Central memory CD8-positive, alpha-beta T cell (primary cell): ENCODE measurements around the gene WDR73.

Experiments
- ATAC-seq: fragments of 150-1000 bp; cut with Tn5 transposase; replicated peaks from 2 replicates; pipeline ENCODE4 v1.10.0; 2022; ENCODE audit warnings: mild to moderate bottlenecking, moderate FRiP score, moderate number of reproducible peaks; ENCODE audit not compliant: poor library complexity, severe bottlenecking; ENCODE audit errors: extremely low read depth
- DNase-seq, 2 donors: peaks; one replicate each; pipeline ENCODE4 v3.0.0; 2021; ENCODE audit warnings: low spot score in 2 of 2
- H3K27ac Mint-ChIP-seq: one replicate; pipeline ENCODE4 v1.8.0; 2022; ENCODE audit warnings: low read depth, mild to moderate bottlenecking, moderate library complexity, mixed read lengths
- H3K27me3 Mint-ChIP-seq: one replicate; pipeline ENCODE4 v1.8.0; 2022; ENCODE audit warnings: mixed read lengths
- H3K36me3 Mint-ChIP-seq: one replicate; pipeline ENCODE4 v1.8.0; 2022; ENCODE audit warnings: mild to moderate bottlenecking, moderate library complexity, mixed read lengths; ENCODE audit not compliant: insufficient read depth
- H3K4me1 Mint-ChIP-seq: one replicate; pipeline ENCODE4 v1.8.0; 2022; ENCODE audit warnings: mixed read lengths
- H3K4me3 Mint-ChIP-seq: one replicate; pipeline ENCODE4 v1.8.0; 2022; ENCODE audit warnings: mild to moderate bottlenecking, moderate library complexity, mixed read lengths
- H3K9me3 Mint-ChIP-seq: one replicate; pipeline ENCODE4 v1.8.0; 2022; ENCODE audit warnings: mixed read lengths

Gene WDR73

DNA sequence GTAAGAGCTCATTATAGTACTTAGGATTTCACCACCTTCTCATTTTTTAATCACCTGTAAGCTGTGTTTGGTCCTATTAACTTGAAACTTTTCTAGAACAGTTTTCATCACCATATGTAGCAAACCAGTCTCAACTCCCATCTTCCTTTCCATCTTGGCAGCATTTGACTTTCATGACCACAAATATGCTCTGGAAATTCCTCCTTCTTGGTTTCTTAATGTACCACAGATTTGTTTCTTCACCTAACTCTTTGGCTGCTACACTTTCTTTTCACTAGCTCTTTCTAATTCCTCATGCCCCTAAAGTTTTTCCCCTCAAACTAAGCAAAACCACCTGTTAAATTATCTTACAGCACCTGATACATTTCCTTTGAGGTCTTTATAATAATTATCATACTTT, 17.1 kb upstream of the WDR73 start:
- H3K27me3 Mint-ChIP-seq = no peaks in the 10 kb centered on the region
- H3K4me1 Mint-ChIP-seq = peaks cover 11% of the 10 kb centered on the region
- DNase-seq = no peak
- H3K9me3 Mint-ChIP-seq = no peaks in the 10 kb centered on the region
- peaks cover 26% of the 10 kb centered on the region for H3K36me3 Mint-ChIP-seq
- no peak overlapping the region for H3K4me3 Mint-ChIP-seq
- ATAC-seq = no peak
- peak overlapping the region; percentile 74 for H3K27ac Mint-ChIP-seq

DNA sequence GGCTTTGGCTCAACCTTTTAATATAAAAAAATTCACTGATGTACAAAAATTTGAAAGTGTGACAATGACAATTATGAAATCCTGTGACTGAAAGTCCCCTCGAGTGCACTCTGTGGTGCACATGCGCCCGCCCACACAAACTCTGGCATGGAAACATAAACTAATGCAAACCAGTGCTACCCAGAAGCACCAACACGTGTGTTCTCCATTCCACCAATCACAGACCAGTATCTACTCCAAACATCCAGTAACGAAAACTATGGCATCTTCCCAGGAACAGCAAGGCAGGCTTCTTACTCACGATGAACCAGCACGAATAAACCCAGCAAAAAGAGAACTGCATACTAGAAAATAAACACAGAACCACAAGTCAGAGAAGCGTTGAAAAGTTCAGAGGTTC, 15.6 kb upstream of the WDR73 start:
- ATAC-seq (no peak), DNase-seq (no peak)
- Mint-ChIP-seq H3K27me3 (no peaks in the 10 kb centered on the region), H3K4me3 (no peak overlapping the region), H3K9me3 (no peaks in the 10 kb centered on the region), H3K27ac (peak overlapping the region; percentile 83), H3K4me1 (peaks cover 11% of the 10 kb centered on the region), H3K36me3 (peaks cover 33% of the 10 kb centered on the region)

DNA sequence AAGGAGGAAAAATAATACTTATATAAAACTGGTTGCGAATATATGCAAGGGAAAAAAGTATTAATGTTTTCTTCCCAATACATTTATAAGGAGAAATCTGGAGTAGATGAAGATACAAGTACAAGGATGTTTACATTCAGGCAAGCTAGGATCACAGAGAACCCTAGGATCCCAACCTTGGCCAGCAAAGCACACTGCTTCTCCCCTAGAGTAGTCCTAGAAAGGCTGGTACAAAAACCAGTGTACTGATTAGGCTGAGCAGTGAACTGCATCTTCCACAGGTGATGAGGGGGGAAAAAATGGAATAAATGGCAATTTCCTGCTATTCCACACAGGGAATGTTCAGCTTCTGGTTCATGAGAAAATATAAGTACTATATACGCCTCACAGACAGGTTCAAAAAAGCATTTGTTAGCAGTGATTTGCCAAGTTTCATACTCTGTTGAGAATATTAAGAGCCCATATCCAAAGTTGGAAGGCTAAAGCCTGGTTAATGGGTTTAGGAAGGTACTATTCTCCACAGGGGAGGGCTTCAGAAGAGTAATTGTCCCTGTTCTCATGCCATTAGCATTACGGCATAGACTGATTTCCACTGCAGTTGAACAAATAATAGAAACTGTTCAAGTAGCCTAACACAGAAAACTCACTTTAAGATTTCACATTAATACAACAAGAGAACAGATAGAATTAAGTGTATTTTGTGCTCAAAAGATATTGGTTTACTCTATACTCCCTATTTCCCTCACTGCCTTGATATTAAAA, 14.3 kb upstream of the WDR73 start:
- no peak for ATAC-seq
- Mint-ChIP-seq H3K4me3 (no peak overlapping the region), H3K27me3 (no peaks in the 10 kb centered on the region), H3K9me3 (no peaks in the 10 kb centered on the region), H3K4me1 (peaks cover 11% of the 10 kb centered on the region), H3K36me3 (peaks cover 33% of the 10 kb centered on the region), H3K27ac (peak overlapping the region; percentile 16)
- DNase-seq = no peak

DNA sequence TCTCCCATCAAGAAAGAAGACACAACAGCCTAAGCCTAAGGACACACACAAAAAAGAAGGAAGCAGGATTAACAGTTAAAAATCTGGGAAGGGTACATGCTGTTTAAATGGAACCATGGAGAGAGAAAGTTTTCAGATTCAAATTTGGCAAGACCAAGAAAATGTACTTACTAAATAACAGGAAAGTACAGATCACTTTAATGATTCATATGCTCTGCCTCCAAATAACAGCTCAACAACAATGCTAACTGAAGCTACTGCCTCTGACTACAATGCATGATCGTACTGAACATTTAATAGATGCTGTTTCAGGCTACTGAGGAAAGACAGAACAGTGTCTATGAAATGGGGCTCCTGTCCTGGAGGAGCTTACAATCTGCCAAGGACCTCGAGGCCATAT, 12.3 kb upstream of the WDR73 start:
- no peak for DNase-seq
- H3K27ac Mint-ChIP-seq = peak overlapping the region; percentile 30
- H3K4me1 Mint-ChIP-seq = peaks cover 6% of the 10 kb centered on the region
- no peak overlapping the region for H3K4me3 Mint-ChIP-seq
- no peaks in the 10 kb centered on the region for H3K27me3 Mint-ChIP-seq
- no peaks in the 10 kb centered on the region for H3K9me3 Mint-ChIP-seq
- H3K36me3 Mint-ChIP-seq = peaks cover 28% of the 10 kb centered on the region
- no peak for ATAC-seq

DNA sequence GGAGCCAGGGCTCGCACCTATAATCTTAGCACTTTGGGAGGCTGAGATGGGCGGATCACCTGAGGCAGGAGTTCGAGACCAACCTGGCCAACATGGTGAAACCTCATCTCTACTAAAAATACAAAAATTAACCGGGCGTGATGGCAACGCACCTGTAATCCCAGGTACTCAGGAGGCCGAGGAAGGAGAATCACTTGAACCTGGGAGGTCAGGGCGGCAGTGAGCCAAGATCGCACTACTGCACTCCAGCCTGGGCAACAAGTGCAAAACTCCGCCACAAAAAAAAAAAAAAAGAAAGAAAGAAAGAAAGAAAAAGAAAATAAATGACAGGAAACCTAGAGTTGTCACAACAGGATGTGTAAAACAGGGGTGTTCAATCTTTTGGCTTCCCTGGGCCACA, 6.9 kb upstream of the WDR73 start:
- no peak for ATAC-seq
- no peak for DNase-seq
- H3K36me3 Mint-ChIP-seq = peaks cover 11% of the 10 kb centered on the region
- peaks cover 22% of the 10 kb centered on the region for H3K4me1 Mint-ChIP-seq
- H3K27me3 Mint-ChIP-seq = no peaks in the 10 kb centered on the region
- H3K27ac Mint-ChIP-seq = peak overlapping the region; percentile 44
- no peaks in the 10 kb centered on the region for H3K9me3 Mint-ChIP-seq
- no peak overlapping the region for H3K4me3 Mint-ChIP-seq

DNA sequence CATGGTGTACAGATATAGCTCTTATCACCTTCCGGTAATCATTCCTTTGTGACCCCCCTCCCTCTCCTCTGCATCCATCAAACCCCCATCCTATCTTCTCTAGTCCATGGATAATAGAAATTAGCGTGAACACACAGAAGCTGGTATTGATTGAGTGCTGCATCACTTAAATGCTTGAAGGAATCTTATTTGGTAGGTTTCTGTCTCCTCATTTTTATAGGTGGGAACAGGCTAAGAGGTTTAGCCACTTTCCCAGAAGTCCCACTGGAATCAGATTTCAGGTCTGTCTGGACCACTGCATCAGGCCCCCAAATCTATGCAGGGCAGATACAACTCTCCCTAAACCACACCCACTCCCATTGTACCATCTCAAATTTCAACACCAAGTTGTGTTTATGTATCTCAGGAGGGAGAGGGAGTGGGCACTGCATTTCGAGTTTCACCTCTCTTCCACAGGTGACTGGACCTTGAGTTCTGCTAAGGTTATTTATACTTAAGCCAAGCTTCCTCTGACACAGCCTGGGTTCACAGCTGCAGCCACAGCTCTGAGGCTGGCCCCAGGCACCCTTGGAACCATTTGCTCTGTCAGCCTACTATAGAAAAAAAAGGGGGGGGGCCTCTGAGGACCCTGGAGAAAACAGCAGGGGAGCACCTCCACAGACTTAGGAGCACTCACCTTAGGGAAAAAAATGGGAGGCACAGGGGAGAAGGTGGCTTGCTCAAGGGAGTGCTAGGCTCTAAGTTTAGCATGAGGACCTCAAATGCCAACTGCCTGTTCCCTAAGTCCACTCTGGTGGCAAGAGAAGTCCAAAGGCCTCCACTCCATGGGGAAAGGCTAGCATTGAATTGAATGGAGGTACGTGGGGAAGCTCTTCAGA, 6.1 kb upstream of the WDR73 start:
- H3K4me1 Mint-ChIP-seq = peaks cover 30% of the 10 kb centered on the region
- H3K4me3 Mint-ChIP-seq = no peak overlapping the region
- DNase-seq = no peak
- no peaks in the 10 kb centered on the region for H3K27me3 Mint-ChIP-seq
- H3K27ac Mint-ChIP-seq = no peak overlapping the region
- no peak for ATAC-seq
- H3K36me3 Mint-ChIP-seq = peaks cover 9% of the 10 kb centered on the region
- H3K9me3 Mint-ChIP-seq = no peaks in the 10 kb centered on the region

DNA sequence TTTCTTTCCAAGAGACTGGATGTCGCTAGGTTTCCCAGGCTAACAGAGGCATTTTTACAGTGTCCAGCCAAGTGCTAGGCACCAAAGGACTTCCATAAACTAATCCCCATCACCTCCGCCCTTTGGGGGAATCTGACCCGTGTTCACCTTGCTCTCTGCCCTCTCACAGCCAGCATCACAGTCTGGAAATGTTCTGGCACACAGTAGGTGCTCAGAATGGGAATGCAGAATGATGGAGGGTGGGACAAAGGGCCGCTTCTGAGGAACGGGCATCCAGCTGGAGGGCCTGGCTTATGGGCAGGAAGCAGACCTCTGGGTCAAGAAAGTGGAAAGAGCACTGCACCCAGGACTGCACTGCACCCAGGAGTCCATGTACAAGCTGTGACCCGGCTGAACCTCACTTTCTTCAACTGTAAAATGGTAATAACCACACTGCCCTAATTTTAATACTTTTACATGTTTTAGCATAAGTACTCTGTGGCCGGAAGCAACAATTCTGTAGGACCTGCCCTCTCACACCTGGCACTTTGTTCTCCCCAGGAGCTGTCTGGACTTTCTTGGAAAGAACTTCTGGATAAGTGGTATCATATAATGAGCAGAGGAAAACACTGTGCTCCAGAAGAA, 4.8 kb upstream of the WDR73 start:
- Mint-ChIP-seq H3K9me3 (no peaks in the 10 kb centered on the region), H3K27me3 (no peaks in the 10 kb centered on the region), H3K36me3 (peaks cover 10% of the 10 kb centered on the region), H3K4me1 (peaks cover 40% of the 10 kb centered on the region), H3K27ac (peak overlapping the region; percentile 62), H3K4me3 (peak overlapping the region; percentile 70)
- ATAC-seq (no peak), DNase-seq (no peak)

DNA sequence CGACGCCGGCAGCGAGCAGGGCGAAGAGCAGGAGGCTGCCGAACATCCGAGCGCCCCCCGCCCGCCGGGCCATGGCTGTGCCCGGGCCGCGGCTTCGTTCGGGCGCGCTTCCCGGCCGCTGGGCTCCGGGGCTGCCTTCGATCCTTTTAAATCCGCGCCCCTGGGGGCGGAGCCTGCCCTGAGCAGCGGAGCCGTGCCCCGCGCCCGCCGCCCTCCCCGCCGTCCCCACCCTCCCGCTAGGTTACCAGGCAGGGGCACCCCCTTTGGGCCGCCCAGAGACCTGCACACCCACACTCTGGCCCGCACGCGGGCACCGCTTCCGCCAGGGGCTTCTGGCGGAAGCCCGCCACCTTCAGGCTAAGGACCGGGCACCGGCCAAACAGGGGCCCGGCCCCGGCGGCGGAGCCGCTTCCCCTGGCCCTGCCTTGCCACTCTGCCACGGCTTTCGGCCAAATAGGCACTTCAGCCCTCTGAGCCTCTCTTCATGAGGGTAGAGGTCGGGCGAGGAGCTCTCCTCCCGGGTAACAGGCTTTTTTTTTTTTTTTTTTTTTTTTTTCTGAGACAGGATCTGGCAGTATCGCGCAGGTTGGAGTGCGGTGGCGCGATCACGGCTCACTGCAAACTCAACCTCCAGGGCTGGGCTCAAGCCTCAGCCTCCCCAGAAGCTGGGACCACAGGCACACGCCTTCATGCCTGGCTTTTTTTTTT, 4.2 kb upstream of the WDR73 start, which contains the start of gene NMB:
Gene NMB (minus strand): TSS at position 120 of the 708 bp plus-strand sequence. CDS start 47 bp downstream, at position 73.
- Mint-ChIP-seq H3K27me3 (no peaks in the 10 kb centered on the region), H3K4me1 (peaks cover 47% of the 10 kb centered on the region), H3K27ac (peak within 1 kb of the TSS; percentile 62), H3K9me3 (no peaks in the 10 kb centered on the region), H3K36me3 (peaks cover 10% of the 10 kb centered on the region), H3K4me3 (peak within 1 kb of the TSS; percentile 70)
- ATAC-seq = peak; percentile 66
- DNase-seq = peak; percentile 69 to 78

DNA sequence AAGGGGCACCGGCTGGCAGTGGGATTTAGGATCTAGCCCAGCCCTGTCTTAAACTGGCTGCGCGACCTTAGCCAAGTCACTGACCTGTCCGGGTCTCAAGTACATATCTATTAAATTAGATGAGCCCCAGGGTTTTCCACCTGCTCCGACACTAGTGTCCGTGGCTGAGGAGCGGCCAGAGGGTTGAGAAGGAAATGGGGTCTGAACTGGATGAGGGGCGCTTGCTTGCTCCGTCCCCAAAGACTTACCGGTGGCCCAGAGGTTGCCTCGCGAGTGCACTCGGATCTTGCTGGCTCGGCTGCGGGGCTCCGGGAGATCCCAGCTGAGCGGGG, 3.6 kb upstream of the WDR73 start:
- Mint-ChIP-seq H3K4me3 (peak overlapping the region; percentile 70), H3K4me1 (peaks cover 47% of the 10 kb centered on the region), H3K27me3 (no peaks in the 10 kb centered on the region), H3K27ac (no peak overlapping the region), H3K36me3 (peaks cover 10% of the 10 kb centered on the region), H3K9me3 (no peaks in the 10 kb centered on the region)
- ATAC-seq = no peak
- DNase-seq = no peak

DNA sequence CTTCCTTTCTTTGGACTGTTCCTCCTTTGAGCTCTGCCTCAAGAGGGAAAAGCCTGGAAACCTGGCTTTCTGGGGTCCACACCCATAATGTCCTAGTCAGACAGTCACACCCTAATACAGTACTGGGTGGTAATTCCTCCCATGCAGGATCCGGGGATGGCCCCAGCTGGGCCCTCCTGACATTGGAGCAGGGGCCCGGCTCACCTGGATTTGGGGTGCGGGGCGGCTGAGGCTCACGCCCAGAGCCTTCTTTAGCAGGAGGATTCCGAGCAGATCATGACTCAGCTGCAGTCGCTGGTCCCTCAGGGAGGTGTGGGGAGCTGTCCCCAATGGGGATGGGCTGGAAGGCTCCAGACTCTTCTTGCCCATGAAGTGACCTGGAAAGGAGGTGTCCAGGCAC, 2.9 kb upstream of the WDR73 start:
- Mint-ChIP-seq H3K36me3 (peaks cover 10% of the 10 kb centered on the region), H3K27me3 (no peaks in the 10 kb centered on the region), H3K27ac (no peak overlapping the region), H3K9me3 (no peaks in the 10 kb centered on the region), H3K4me3 (peak overlapping the region; percentile 70), H3K4me1 (peaks cover 47% of the 10 kb centered on the region)
- ATAC-seq = no peak
- no peak for DNase-seq

DNA sequence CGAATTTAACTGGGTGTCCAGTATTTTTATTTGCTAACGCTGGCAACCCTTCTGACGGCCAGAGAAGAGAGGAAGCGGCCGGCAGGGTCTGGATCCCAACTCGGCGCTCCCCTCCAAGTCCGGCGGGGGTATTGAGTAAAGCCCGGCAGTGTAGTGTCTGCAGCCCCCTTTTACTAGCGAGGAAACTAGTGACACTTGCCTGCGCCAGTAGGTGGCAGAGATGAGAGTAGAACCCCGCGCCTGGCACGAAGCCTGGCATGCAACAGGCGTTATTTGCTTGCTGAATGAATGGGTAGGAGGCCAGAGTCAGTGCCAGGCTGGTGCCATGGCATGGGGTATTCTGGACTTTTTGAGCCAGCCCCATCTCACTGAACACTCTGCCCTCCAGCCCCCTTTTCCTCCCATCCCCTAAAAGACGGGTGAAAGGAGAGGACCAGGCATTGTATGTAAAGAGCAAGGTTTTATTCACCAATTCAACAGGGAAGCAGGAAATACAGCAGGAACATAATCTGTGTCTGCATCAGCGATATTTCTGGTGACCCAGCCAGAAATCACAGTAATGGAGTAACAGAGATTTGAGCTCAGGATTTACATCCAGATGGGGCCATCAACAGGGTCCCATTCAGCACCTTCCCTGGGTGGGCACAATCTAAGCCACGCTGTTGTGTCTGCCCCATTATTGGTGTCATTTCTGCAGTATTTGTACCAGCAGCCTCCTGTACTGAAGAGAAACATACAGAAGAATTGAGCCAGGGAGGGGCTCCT, 788 bp upstream of the WDR73 start:
- peak; percentile 48 to 59 for DNase-seq
- Mint-ChIP-seq H3K36me3 (peaks cover 22% of the 10 kb centered on the region), H3K27ac (peak overlapping the region; percentile 92), H3K4me1 (peaks cover 51% of the 10 kb centered on the region), H3K9me3 (no peaks in the 10 kb centered on the region), H3K4me3 (peak overlapping the region; percentile 90), H3K27me3 (no peaks in the 10 kb centered on the region)
- peak; percentile 53 for ATAC-seq

DNA sequence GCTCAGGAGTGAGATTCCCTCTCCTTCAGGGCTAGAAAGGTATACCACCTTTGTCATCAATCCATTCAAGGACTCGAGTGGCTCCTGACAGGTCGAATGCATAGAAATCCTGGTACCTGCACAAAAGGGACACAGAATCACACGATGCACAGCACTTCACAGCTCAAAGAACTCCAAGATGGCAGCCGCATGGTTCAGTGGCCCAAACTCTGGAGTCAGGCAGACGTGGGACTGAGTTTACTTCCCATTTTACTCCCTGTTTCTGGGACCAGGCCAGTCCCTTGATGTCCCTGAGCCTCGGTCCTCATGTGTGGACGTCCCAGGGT, 536 bp downstream of the WDR73 start:
- DNase-seq (no peak), ATAC-seq (no peak)
- Mint-ChIP-seq H3K4me1 (peaks cover 43% of the 10 kb centered on the region), H3K27me3 (no peaks in the 10 kb centered on the region), H3K27ac (peak overlapping the region; percentile 92), H3K4me3 (peak overlapping the region; percentile 90), H3K36me3 (peaks cover 28% of the 10 kb centered on the region), H3K9me3 (no peaks in the 10 kb centered on the region)
